Stimulated activated CD4-positive, alpha-beta T cell treated with anti-CD3 and anti-CD28 coated beads, Interleukin-2, amount 100 ng/mL, for 24 hours (primary cell): ENCODE measurements around the gene SPAG16.

Experiments
- DNase-seq, 2 donors: peaks; one replicate each; pipeline ENCODE4 v3.0.0-alpha.2; 2020

SPAG16 gene

DNA sequence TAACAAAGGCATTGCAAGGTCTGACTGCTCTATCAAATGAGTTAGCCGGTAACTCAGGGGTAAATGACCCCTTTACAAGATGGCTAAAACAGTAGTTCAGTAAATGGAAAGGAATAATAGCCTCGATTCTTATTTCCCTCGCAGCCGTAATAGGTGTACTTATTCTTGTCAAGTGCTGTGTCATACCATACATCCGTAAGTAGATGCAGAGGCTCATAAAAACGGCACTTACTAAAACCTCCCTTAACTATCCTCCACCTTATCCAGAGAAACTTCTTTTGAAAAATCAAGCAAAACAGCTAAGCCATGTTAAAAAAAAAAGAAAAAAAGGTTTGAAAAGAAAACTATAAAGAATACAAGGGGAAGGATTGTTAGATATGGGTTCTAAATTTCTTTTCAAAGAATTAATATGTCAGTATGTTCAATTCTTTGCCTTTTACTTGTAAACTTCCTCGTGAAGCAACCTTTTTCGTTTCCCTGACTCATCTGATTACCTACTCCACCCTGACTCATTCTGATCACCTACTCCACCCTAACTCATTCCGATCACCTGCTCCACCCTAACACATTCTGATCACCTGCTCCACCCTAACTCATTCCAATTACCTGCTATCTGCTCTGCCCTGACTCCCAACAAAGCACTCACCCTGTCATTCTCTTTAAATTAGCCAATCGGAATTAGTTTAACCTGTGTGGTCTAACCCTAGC is 127.5 kb downstream of the SPAG16 start:
- no peak for DNase-seq

DNA sequence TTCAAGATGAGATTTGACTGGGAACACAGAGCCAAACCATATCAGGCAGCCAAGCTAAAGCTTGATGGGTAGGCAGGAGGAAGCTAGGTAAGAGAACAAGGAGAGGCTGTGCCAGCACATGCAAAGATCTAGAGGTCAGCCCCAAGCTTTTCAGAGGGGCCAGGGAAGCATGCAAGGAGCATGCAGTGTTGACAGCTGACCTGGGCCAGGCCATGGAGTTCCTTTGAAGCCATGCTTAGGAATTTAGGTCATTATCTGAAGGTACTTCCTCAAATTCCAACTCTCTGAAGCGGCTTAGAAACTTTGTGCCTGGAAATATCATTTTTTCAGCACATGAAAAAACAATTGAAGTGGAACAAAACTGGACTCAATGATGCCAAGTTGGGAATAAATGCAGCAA is 130.8 kb downstream of the SPAG16 start:
- no peak for DNase-seq

DNA sequence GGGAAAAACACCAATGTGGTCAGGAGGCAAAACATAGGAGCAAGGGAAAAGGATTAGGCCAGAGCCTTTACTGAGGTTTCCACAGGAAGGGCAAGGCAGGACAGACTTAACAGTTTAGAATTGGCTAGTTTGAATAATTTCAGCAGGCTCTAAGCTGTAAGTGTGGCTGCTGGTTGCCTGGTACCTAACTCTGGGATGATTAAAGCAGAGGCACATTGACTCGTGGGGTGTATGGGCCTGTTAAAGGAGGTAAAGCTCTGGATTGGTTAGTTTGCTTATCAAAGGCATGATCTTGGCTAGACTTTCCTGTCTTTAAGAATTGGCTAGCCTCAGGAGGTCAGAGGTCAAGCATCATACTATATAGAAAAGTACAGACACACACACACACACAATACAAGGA is 132.6 kb downstream of the SPAG16 start:
- no peak for DNase-seq

DNA sequence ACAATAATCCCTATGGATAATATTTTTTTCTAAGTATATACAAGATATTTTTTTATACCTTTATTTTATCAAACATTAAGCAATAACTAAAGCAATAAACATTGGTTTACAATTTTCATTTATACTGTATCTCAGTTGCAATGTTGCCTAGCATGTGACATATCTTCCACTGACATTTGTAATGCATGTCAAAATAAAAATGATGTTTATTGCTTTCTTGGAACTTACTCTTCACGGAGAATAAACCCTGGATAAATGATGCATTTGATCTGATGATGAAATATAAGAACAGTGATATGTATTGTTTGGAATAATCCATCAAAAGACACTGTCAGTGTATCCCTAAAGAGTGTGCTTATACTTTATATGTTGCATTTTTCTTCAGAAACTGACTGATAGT is 135.7 kb downstream of the SPAG16 start:
- no peak for DNase-seq

DNA sequence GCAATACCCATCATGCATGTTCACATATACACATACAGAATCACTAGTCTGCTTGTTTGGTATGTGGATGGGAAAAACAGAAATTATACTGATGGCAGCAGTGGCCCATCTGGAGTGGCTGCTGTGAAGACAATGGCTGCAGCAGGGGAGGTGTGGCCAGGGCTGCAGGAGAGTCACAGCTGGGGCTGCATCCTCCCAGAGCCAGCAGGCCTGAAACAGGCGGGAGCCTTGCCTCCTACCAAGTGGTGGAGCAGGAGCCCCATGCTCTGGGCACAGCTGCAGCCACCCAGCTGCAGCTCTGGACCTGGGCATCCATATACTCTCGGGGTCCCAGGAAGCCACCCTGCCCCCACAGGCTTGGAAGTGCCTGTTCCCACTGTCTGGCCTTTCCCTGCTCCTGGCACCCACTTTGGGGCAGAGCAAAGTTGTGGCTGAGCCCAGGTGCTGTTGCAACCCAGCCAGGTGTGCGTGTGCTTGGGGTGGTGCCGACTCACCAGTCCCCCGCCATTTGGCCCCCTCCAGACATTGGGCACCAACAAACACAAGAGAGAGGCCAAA is 136.6 kb downstream of the SPAG16 start:
- no peak for DNase-seq

DNA sequence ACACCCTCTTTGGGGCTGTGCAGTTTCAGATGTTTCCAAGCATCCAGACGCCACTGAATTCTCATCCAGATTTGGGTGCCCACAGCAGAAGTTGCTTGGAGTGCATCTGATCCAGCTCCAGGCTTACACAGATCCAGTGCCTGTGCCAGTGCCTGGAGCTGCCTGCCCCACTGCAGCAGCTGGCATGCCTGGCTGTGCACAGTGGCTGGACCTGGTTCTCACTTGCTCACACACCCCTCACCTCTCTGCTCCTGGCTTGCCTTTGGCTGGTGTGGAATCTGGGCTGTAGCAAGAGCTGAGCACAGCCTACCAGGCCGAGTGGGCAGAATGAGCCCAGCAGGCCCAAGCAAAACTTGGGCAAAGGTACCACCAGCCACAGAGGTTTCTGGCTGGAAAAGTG is 137.9 kb downstream of the SPAG16 start:
- DNase-seq: no peak

DNA sequence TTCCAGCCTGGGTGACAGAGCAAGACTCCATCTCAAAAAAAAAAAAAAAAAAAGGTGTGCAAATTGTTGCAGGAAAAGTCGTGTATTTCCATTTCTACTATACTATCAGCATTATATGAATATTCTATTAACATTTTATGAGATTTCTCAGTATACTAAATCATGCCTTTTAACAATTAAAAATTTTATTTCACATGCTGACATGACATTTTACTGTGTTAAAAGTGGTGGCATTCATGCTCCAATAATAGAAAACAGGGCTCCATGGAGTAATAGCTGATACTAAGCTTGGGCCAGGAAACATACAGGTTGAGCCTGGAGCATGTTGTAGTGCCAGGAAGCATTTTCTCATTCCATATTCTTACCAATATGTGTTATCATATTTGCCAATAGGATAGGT is 141.4 kb downstream of the SPAG16 start:
- no peak for DNase-seq

DNA sequence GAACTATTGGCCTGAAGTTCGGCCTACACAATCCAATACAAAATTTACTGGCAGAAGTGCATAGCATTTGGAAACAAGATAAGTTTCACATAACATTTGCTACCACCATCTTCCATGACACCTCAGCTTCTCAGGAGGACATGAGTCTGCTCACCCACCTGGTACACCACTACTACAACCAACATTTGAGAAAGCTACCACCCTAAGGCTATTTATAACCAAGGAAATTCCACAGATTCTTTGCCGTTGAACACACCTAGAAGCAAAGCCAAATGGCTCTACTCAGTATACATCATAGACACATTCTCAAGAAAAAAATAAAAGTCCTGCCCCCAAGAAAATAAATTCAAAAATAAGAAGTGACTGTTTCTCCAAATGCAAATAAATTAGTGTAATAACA is 145.3 kb downstream of the SPAG16 start:
- no peak for DNase-seq

DNA sequence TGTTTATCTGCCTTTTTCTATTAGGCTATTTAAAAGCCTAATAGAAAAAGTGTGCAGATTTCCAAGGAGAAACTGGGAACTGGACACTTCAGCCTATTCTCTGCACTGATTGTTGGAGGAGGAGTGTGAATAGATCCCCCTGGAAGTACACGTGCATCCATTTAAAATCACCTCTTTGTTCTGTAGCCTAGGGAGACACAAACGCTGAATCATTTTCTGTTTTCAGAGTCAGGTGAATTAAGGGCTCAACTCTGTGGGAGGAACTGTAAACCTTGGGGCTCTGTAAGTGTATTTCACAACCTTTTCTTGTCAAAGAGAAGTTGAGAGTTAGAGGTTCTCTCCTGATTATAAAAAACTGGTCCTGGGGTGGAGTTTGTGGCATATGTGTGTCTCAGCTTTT is 159.7 kb downstream of the SPAG16 start:
- DNase-seq: no peak

DNA sequence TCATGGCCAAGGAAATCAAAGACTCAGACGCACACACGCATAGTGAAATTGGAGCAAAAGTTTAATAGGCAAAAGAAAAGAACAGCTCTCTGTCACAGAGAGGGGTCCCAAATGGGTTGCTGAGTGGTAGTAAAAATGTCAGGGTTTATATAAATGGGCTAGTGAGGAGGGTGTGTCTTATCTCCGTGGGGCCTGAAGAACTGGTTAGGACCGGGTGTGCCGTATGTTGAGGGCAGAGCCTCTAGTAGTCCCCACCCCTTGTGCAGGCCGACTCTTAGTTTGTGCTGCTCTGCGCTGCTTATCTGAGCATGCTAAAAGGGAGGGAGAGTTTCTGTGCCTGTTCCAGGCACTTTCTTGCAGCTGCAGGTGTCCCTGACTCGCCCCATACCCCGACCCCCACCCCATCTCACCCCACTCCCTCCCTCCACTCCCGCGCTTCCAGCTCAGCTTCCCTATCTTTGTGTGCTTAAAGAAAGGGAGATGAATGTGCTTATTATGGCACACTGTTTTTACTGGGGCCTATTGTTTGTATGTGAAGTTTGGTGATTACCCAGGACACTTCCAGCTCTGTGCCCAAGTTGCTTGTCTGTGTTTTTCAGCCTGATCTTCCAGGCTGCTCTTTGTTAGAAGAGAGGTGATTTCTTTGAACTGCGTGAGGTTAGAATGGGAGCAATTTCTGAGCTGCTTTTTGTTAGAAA is 167.4 kb downstream of the SPAG16 start:
- DNase-seq: no peak

DNA sequence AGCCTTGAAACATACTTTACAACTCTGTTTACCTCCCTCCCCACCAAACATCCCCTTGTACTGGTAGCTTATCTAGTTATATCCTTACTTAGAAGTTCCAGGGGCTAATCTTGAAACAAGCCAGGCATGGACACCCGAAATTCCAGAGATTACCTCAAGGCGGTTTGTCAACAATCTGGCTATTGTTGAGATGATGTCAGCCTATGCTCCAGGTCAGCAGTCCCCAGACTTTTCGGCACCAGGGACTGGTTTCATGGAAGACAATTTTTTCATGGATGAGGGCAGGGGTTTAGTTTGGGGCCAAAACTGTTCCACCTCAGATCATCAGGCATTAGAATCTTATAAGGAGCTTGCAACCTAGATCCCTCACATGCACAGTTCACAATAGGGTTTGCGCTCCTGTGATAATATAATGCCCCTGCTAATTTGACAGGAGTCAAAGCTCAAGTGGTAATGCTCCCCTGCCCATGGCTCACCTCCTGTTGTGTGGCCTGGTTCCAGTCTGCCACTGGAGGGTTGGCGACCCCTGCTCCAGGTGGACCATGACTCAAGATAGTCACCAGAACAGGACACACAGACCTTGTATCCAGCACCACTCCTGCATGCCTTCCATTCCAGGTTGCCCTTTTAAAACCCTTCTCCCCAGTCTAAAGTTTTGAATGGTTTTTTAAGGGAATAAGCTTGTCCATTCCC is 171.2 kb downstream of the SPAG16 start:
- DNase-seq: no peak

DNA sequence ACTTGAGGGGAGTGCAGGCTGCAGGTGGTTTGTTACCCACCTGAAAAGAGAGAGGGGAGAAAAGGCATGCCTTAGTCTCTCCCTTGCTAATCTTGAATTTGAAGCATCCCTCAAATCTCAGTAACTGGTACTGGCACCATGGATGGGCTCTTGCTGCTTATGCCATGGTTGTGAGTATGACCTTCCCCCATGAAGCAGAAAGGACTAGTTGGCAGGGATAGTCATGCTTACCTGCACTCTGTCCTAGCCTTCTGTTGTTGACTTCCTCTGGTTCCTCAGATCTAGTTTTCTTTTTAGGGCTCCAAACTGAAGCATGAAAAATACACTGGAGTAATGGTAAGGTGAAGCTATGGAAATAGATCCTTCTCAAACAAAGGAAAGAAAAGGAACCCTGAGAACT is 191.2 kb downstream of the SPAG16 start:
- no peak for DNase-seq

DNA sequence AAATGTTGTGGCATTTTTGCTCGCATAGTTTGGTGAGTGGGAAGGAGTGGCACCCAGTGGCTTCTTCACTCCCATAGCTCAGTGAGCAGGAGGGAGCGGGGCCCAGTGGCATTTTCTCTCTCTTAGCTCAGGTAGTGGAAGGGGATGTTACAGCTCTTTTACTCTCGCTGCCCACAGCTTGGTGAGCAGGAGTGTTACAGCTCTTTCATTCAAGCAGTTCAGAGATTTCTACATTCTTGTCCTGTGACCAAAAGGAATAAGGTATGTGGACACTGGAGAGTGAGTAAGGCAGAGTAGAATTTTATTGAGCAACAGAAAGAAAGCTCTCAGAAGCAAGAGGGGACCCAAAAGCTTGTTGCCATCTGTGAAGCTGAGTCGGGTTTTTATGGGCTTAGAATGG is 192.4 kb downstream of the SPAG16 start:
- DNase-seq: no peak

DNA sequence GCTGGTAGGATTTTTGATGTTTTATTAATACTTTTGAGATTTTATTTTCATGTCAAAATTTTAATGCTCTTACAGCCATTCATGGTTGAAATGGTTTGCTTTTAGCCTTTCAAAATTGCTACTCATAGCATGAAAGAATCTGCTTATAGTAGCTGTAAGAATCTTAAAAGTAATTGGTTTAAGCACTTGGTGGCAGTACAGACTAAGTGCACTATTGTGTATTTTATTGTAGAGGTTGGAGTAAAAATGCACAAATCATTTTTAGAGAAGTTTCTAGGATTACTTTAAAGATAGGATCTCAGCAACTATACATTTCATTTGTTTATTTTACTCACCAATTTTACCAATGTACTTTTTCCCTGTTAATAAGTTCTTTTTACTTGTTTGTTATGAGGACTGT is 205.8 kb downstream of the SPAG16 start:
- no peak for DNase-seq

DNA sequence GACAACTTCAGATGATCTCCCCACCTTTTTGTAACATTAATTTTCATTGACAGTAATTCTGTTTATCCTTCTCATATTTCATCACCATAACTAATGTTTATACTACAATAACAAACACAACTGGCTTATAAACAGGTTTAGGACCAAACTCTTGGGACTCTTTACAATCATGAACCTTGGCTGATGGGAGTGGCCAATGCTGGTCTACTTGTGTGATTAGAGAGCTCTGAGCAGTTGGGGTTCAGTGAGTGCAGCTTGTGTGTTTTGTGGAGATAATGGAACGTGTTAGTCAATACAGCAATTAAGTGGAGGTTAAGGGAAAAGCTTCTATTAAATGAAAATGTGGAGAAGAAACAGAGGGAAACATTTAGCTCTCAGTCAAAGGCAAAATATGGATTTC is 207.1 kb downstream of the SPAG16 start:
- no peak for DNase-seq

DNA sequence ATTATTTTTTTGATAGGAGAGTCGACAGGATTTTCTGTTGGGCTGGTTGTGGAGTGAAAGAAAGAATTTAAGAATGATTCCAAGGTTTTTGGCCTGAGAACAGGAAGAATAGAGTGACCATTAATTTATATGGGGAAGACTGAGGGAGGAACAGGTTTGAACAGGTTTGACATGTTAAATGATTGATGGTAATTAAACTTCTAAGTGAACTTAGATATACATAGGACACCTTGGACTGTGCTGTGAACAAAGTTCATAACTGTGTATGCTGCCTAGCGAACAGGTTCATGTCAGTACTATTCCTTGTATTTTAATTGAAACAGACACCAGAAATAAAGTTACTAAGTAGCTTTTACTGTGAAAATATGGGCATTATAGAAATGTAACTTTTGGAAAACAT is 212.0 kb downstream of the SPAG16 start:
- no peak for DNase-seq

DNA sequence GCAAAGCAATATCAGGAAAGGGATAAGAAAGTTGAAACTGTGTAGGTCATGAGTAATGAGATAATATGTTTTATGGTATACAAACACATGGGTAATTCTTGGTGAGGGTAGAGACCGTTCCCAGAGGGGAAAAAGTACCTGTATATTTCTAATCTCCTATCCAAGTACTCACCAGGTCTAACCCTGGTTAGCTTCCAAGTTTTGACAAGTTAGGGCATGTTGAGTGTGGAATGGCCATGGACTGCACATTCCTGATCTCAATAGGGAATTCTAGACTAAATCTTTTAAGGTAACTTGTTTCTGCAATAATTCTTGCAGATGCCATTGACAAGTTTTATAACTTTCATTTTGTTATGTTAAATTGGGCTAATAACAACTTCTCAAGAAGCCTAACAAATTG is 216.6 kb downstream of the SPAG16 start:
- DNase-seq: no peak

DNA sequence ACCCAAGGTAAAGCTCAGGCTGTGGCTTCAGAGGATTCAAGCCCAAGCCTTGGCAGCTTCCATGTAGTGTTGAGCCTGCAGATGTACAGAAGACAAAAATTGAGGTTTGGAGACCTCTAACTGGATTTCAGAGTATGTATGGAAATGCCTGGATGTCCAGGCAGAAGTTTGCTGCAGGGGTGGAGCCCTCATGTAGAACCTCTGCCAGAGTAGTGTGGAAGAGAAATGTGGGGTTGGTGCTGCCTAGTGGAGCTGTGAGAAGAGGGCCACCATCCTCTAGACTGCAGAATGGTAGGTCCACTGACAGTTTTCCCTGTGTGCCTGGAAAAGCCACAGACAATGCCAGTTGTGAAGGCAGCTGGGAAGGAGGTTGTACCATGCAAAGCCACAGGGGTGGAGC is 239.9 kb downstream of the SPAG16 start:
- no peak for DNase-seq

DNA sequence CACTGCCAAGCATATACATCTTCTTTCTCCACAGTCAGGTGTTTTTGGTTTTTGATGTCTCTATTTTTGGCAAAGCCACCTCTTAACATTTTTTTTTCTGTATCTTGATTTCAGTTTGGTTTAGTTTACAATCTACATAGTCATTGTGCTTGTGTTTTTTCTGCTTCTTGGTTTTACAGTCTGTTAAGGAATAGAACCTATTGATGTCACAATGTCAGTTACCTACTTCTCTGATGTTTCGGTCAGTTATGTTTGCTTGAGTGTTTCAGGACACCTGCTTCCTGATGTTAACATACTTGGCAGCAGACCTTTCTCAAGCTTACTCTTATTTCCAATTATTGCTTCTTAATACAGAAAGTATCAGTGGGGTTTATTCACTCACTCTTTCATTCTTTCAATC is 253.3 kb downstream of the SPAG16 start:
- no peak for DNase-seq

DNA sequence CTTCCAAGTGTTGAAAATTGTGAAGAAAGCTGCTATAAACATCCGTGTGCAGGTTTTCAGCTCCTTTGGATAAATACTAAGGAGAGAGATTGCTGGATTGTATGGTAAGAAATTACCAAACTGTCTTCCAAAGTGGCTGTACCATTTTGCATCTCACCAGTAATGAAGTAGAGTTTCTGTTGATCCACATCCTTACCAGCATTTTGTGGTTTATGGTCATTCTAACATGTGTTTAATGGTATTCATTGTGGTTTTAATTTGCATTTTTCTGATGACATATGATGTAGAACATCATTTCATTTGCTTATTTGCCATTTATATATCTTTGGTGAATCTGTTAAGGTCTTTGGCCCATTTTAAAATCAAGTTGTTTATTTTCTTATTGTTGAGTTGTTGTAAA is 260.7 kb downstream of the SPAG16 start:
- DNase-seq: no peak

DNA sequence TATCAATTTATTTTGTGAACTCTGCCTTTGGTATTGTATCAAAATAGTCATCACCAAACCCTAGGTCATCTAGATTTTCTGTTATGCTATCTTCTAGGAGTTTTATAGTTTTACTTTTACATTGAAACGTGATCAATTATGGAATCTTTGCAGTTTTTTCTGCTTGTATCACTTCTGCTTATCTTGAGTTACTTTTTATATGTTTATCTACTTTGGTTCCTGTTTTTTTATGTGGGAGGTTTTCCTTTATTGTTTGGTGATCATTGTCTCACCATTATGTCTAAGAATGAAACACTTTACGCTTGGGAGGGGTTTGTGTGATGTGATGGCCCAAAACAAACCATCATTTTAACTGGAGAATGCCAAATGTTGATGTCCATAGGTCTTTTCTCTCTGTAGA is 261.2 kb downstream of the SPAG16 start:
- no peak for DNase-seq

DNA sequence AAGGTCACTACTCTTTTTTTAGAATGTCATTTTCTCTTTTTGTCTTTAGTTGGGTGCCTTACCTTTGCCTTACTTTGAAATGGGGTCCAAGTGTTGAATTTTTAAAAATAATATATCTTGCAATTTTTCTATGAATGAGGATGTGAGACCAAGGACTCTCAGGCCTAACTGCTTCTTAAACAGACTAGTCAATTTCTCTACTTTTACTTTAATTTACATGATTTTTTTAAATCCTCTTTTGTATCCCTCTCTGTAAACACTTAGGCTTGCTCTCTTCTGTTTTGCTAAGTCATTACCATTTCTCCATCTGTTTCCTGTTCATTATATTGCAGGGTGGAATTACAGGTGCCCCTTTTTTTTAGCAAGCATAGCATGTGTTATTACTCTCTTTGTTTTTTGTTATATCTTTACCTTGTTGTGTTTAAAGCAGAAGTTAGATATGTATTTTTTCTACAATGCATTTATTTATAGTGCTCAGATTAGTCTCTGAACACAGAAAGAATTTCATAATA is 261.8 kb downstream of the SPAG16 start:
- no peak for DNase-seq

DNA sequence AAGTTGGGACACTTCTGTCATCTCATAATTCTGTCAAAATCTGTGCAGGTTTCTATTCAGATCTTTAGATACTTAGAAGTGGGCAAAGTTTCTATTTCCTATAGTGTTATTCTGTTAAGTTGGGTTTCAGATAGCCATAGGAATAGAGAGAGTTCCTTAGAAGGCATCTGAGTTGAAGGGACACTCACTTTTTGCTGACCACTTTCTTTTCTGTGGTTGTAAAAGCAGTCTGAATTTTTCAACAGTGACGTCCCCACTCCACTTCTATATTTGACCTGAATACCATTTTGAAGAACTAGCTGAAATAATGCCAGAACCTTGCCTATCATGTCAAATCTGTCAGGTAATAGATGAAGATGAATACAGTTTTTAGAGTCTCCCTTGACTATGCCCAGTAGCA is 267.3 kb downstream of the SPAG16 start:
- DNase-seq: no peak

DNA sequence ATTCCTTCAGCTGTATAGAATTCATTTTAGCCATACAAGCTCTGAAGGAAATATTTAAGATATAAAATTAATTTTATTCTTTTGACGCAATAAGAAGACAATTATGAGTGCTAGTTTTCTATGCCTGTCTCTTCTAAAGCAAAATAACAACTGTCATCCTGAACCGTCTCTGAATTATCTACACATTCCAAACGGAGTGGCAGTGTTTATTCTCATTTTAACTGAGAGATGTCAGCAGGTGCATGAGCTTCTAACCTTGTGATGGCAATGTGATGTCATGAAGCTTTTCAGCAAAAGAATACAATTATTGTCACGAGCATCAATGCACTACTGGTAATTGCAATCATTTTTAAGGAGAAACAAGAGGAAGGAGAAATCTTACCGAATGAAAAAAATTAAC is 274.8 kb downstream of the SPAG16 start:
- no peak for DNase-seq
